Testis (tissue), 3 donors: Measurements from ENCODE around the gene DCDC1. TPM values are rescaled to one million over a fixed set of nuclear protein-coding genes. Genes with fewer than 3 reads are reported as not detected.
"Not testable (repeated sequence)": the region's sequence is repeated elsewhere in the genome, so short reads cannot be mapped to it uniquely, and the experiment has no call there.

Experiments used
- DNase-seq: peaks from one replicate; pipeline ENCODE4 v3.0.0-alpha.2; 2019
- H3K27ac ChIP-seq, 2 donors: fragments of 200-600 bp; sonication (generic); one replicate each; pipeline ENCODE4 v1.5.1; 2019
- H3K27me3 ChIP-seq: fragments of 200-600 bp; sonication (generic); one replicate; pipeline ENCODE4 v1.5.1; 2019
- H3K36me3 ChIP-seq: fragments of 200-600 bp; sonication (generic); one replicate; pipeline ENCODE4 v1.5.1; 2017; ENCODE audit warnings: low read depth; ENCODE audit errors: missing control alignments
- H3K4me1 ChIP-seq: fragments of 200-600 bp; sonication (generic); one replicate; pipeline ENCODE4 v1.5.1; 2019
- H3K4me3 ChIP-seq, 2 donors: fragments of 200-600 bp; sonication (generic); one replicate each; pipeline ENCODE4 v1.5.1; 2017 to 2019
- H3K9me3 ChIP-seq: fragments of 200-600 bp; sonication (generic); one replicate; pipeline ENCODE4 v1.5.1; 2017
- POLR2A ChIP-seq: fragments of 450-650 bp; IDR thresholded peaks from one replicate; pipeline ENCODE4 v1.6.1; 2017; ENCODE audit warnings: antibody characterized with exemption, mild to moderate bottlenecking, moderate library complexity
- WGBS, 2 donors: methylation state at CpG; one replicate each; pipeline ENCODE4 v1.1.5; 2018; 5-methylcytosine and 5-hydroxymethylcytosine counted together
- intact Hi-C: fragments of 100-400 bp; cut with DNase I; formaldehyde crosslinking; loops from one replicate; pipeline ENCODE4 v1.15.1; 2023; ENCODE audit warnings: low total_unique reads
- polyA plus RNA-seq: library from polyadenylated mRNA; stranded (reverse); fragments of 350-450 nt; fragmentation: Illumina TruSeq; extraction: RNeasy Lipid Tissue Mini Kit (QIAGEN cat#74804); gene quantifications from one replicate; pipeline ENCODE4 v1.2.3, GENCODE V29; 2014; ENCODE audit warnings: low read depth, low replicate concordance; ENCODE audit not compliant: insufficient read depth
- total RNA-seq, 2 donors: library from RNA; depleted of rRNA; stranded (reverse); fragments of >200 nt; gene quantifications; one replicate each; pipeline ENCODE4 v1.2.3, GENCODE V29; 2016
- TF ChIP-seq, protein P1 (sequence below), 3 experiments: fragments of 450-650 bp in 2 of 3; fragments of 200-600 bp in 1 of 3; sonication (generic) in 1 of 3; IDR thresholded peaks; one replicate each; pipeline ENCODE4 v1.5.1; 2016 to 2019; ENCODE audit warnings: antibody characterized with exemption in 3 of 3, mild to moderate bottlenecking in 2 of 3, moderate library complexity in 1 of 3

The DCDC1 gene
- total and polyA plus RNA-seq, 3 donors from 2014 or later, result 10.4 to 23.7 (median 12.3) TPM

- intact Hi-C loops, result no loop called here
- no peak overlapping the region for H3K27ac ChIP-seq
- WGBS, 2 donors, result 95 to 96% methylated on average over 2 of the region's 2 CpGs
- H3K4me3 ChIP-seq, result no peak overlapping the region
- no peaks in the 10 kb centered on the region for H3K9me3 ChIP-seq
- no peak for DNase-seq
- TF ChIP-seq POLR2A, result no peak
- TF ChIP-seq, protein P1, sequence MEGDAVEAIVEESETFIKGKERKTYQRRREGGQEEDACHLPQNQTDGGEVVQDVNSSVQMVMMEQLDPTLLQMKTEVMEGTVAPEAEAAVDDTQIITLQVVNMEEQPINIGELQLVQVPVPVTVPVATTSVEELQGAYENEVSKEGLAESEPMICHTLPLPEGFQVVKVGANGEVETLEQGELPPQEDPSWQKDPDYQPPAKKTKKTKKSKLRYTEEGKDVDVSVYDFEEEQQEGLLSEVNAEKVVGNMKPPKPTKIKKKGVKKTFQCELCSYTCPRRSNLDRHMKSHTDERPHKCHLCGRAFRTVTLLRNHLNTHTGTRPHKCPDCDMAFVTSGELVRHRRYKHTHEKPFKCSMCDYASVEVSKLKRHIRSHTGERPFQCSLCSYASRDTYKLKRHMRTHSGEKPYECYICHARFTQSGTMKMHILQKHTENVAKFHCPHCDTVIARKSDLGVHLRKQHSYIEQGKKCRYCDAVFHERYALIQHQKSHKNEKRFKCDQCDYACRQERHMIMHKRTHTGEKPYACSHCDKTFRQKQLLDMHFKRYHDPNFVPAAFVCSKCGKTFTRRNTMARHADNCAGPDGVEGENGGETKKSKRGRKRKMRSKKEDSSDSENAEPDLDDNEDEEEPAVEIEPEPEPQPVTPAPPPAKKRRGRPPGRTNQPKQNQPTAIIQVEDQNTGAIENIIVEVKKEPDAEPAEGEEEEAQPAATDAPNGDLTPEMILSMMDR (IDR thresholded peaks at IDR 0.05), result no peak
- no peaks in the 10 kb centered on the region for H3K36me3 ChIP-seq
- no peaks in the 10 kb centered on the region for H3K4me1 ChIP-seq
- H3K27me3 ChIP-seq, result no peaks in the 10 kb centered on the region
Measured at GRCh38 chr11:30983143-30983542, 386.4 kb downstream of the DCDC1 start.

- no peaks in the 10 kb centered on the region for H3K4me1 ChIP-seq
- intact Hi-C loops, result no loop called here
- no peak overlapping the region for H3K27ac ChIP-seq
- TF ChIP-seq POLR2A, result no peak
- TF ChIP-seq, protein P1 (IDR thresholded peaks at IDR 0.05), result no peak
- no peaks in the 10 kb centered on the region for H3K27me3 ChIP-seq
- H3K4me3 ChIP-seq, result no peak overlapping the region
- no peaks in the 10 kb centered on the region for H3K9me3 ChIP-seq
- H3K36me3 ChIP-seq, result no peaks in the 10 kb centered on the region
- no peak for DNase-seq
Measured at GRCh38 chr11:30967579-30967978, 402.0 kb downstream of the DCDC1 start.

- DNase-seq, result no peak
- 17 to 26% methylated on average over 2 of the region's 2 CpGs for WGBS, 2 donors
- intact Hi-C loops, result no loop called here
Measured at GRCh38 chr11:30960387-30960992, 409.0 kb downstream of the DCDC1 start.

DNA sequence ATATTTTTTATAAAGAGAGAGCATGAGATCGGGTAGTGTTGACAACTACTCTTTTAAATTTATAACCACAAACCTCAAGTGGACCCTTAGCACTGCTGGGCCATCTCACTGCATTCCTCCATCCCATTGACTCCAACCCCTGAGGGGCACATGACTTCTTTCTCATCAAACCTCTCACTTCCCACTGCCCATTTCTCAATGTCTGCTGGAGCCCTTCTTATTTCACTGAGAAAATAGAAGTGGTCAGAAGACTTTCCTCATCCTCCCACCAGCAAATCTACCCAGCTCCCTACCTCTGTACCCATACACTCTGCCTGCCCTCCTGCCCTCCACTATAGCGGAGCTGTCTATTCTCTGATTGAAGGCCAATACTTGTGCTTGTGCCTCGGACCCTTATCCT, 412.8 kb downstream of the DCDC1 start:
- Histone ChIP-seq H3K36me3 (no peaks in the 10 kb centered on the region), H3K27ac (no peak overlapping the region), H3K4me1 (no peaks in the 10 kb centered on the region), H3K9me3 (no peaks in the 10 kb centered on the region), H3K27me3 (no peaks in the 10 kb centered on the region), H3K4me3 (no peak overlapping the region)
- WGBS, 2 donors, result 75 to 78% methylated on average over 3 of the region's 3 CpGs
- DNase-seq, result no peak
- intact Hi-C loops, result no loop called here
- TF ChIP-seq POLR2A, result no peak

More at GRCh38 chr11:30960387-30960992, 409.0 kb downstream of the DCDC1 start:
- H3K4me1 ChIP-seq, result no peaks in the 10 kb centered on the region
- no peaks in the 10 kb centered on the region for H3K9me3 ChIP-seq
- TF ChIP-seq POLR2A, result no peak
- TF ChIP-seq, protein P1 (IDR thresholded peaks at IDR 0.05), result peak in 2 of 3 experiments; percentile 36 to 39
- H3K36me3 ChIP-seq, result no peaks in the 10 kb centered on the region
- H3K4me3 ChIP-seq, result no peak overlapping the region
- no peak overlapping the region for H3K27ac ChIP-seq
- no peaks in the 10 kb centered on the region for H3K27me3 ChIP-seq

DNA sequence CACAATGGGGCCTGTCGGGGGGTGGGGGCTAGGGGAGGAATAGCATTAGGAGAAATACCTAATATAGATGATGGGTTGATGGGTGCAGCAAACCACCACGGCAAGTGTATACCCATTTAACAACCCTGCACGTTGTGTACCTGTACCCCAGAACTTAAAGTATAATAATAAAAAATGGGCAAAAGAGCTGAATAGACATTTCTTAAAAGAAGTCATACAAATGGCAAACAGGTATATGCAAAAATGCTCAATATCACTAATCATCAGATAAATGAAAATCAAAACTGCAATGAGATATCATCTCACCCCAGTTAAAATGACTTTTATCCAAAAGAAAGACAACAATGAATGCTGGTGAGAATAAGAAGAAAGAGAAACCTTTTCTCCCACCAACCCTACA, 419.7 kb downstream of the DCDC1 start:
- no peak for DNase-seq
- WGBS, 2 donors, result 88 to 89% methylated on average over 3 of the region's 3 CpGs
- H3K27ac ChIP-seq, result no peak overlapping the region
- no peaks in the 10 kb centered on the region for H3K27me3 ChIP-seq
- no peaks in the 10 kb centered on the region for H3K9me3 ChIP-seq
- H3K4me1 ChIP-seq, result no peaks in the 10 kb centered on the region
- intact Hi-C loops, result no loop called here
- TF ChIP-seq POLR2A, result no peak
- TF ChIP-seq, protein P1 (IDR thresholded peaks at IDR 0.05), result no peak
- H3K36me3 ChIP-seq, result no peaks in the 10 kb centered on the region
- no peak overlapping the region for H3K4me3 ChIP-seq

- DNase-seq, intact Hi-C loops, H3K4me3 ChIP-seq, H3K4me1 ChIP-seq, H3K9me3 ChIP-seq, H3K27ac ChIP-seq, H3K36me3 ChIP-seq, H3K27me3 ChIP-seq: not testable (repeated sequence)
- WGBS, 2 donors, result 81 to 83% methylated on average over 1 of the region's 1 CpG
Measured at GRCh38 chr11:30947715-30948114, 421.8 kb downstream of the DCDC1 start.
